Osteoblast (primary cell): ENCODE data around the gene SLC43A1. TPM values are rescaled to one million over a fixed set of nuclear protein-coding genes. Genes with fewer than 3 reads are reported as not detected.

ENCODE experiments used
- DNase-seq: peaks from one replicate; pipeline ENCODE4 v3.0.0; 2011; ENCODE audit warnings: low spot score, mixed read lengths; ENCODE audit not compliant: insufficient read length; ENCODE audit errors: missing footprints
- H2AFZ ChIP-seq: 2 replicates; pipeline ENCODE4 v1.6.0; 2011; ENCODE audit warnings: mild to moderate bottlenecking, low read length
- H3K27ac ChIP-seq: 2 replicates; pipeline ENCODE4 v1.5.1; 2011; ENCODE audit warnings: mild to moderate bottlenecking, low read depth, low read length, moderate library complexity
- H3K27me3 ChIP-seq: 2 replicates; pipeline ENCODE4 v1.6.0; 2012; ENCODE audit warnings: mild to moderate bottlenecking, control low read depth, inconsistent platforms, low read length, moderate library complexity; ENCODE audit not compliant: insufficient read depth
- H3K36me3 ChIP-seq: 2 replicates; pipeline ENCODE4 v1.5.1; 2011; ENCODE audit warnings: mild to moderate bottlenecking, low read length, control low read depth, moderate library complexity; ENCODE audit not compliant: insufficient read depth
- H3K4me1 ChIP-seq: 2 replicates; pipeline ENCODE4 v1.5.1; 2011; ENCODE audit warnings: mild to moderate bottlenecking, low read length, control low read depth, moderate library complexity; ENCODE audit not compliant: insufficient read depth
- H3K4me2 ChIP-seq: 2 replicates; pipeline ENCODE4 v1.6.0; 2011; ENCODE audit warnings: mild to moderate bottlenecking, low read length; ENCODE audit not compliant: insufficient read depth
- H3K4me3 ChIP-seq: fragments of 200-600 bp; sonication (generic); 3 replicates; pipeline ENCODE4 v1.5.1; 2012; ENCODE audit warnings: mild to moderate bottlenecking, low read length, inconsistent platforms; ENCODE audit not compliant: insufficient read depth
- H3K79me2 ChIP-seq: 2 replicates; pipeline ENCODE4 v1.6.0; 2012; ENCODE audit warnings: mild to moderate bottlenecking, low read length, control low read depth, inconsistent platforms; ENCODE audit not compliant: insufficient read depth
- H3K9me3 ChIP-seq: 2 replicates; pipeline ENCODE4 v1.5.1; 2011; ENCODE audit warnings: low read depth, low read length, control low read depth
- H4K20me1 ChIP-seq: 2 replicates; pipeline ENCODE4 v1.6.0; 2012; ENCODE audit warnings: mild to moderate bottlenecking, low read length, control low read depth; ENCODE audit not compliant: insufficient read depth
- total RNA-seq: library from RNA; depleted of rRNA; stranded (reverse); fragments of >200 nt; gene quantifications from 2 replicates; pipeline ENCODE4 v1.2.3, GENCODE V29; 2012
- TF ChIP-seq, protein P1 (sequence below): IDR thresholded peaks from 2 replicates; pipeline ENCODE4 v1.5.1; 2011; ENCODE audit warnings: mild to moderate bottlenecking, low read depth, low read length, moderate library complexity; ENCODE audit errors: extremely low read depth

Gene SLC43A1
- total RNA-seq, 1 donor, result 18.5 TPM

DNA sequence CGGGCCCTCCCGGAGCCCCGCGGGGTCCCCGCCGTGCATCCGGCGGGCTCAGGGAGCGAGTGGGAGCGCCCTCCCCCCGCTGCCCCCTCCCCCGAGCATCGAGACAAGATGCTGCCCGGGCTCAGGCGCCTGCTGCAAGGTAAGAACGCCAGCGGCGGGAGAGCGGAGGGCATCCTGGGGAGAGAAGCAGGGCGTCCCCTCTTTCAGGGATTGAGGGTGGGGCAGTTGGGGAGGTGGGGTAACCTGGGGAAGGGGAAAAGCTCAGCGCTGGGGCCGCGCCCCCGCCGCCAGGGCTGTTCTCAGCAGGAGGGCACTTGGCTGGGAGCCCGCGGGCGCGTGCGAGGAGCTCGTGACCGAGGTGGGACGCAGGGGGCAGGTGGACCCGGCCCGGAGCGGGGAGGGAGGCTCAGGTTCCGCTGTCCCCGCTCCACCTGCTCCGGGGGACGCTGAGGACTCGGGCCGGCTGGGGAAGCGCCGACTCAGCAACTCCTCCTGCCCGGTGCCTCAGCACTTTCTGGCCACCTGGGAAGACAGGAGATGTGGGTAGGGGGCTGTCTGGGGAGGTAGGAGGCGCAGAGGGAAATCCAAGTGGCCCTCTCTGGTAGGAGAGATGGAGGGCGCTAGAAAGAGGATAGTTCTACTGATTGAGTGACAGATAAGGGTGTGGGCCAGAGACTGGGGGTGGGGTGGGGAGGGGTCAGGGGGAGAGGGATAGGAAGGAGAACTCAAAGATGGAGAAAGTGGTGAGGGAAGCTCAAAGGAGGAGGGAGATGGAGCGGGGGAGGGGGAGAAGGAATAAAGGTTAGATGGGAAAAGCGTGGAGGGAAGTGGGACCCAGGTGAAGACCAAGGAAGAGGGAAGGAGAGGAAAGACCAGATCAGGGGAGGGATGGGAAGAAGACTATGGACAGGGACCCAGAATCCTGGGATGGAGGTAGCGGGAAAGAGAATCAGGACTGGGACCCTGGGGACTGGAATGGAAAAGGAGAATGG lies 54.4 kb downstream of the SLC43A1 start:
- Histone ChIP-seq H3K36me3 (no peaks in the 10 kb centered on the region), H3K27ac (no peak overlapping the region), H3K4me1 (peaks cover 8% of the 10 kb centered on the region), H2AFZ (no peak overlapping the region), H3K4me3 (no peak overlapping the region), H3K79me2 (no peaks in the 10 kb centered on the region), H4K20me1 (no peaks in the 10 kb centered on the region), H3K9me3 (no peaks in the 10 kb centered on the region), H3K27me3 (peaks cover 45% of the 10 kb centered on the region), H3K4me2 (no peak overlapping the region)
- DNase-seq, result peak; percentile 77
- TF ChIP-seq, protein P1, sequence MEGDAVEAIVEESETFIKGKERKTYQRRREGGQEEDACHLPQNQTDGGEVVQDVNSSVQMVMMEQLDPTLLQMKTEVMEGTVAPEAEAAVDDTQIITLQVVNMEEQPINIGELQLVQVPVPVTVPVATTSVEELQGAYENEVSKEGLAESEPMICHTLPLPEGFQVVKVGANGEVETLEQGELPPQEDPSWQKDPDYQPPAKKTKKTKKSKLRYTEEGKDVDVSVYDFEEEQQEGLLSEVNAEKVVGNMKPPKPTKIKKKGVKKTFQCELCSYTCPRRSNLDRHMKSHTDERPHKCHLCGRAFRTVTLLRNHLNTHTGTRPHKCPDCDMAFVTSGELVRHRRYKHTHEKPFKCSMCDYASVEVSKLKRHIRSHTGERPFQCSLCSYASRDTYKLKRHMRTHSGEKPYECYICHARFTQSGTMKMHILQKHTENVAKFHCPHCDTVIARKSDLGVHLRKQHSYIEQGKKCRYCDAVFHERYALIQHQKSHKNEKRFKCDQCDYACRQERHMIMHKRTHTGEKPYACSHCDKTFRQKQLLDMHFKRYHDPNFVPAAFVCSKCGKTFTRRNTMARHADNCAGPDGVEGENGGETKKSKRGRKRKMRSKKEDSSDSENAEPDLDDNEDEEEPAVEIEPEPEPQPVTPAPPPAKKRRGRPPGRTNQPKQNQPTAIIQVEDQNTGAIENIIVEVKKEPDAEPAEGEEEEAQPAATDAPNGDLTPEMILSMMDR, result no peak

DNA sequence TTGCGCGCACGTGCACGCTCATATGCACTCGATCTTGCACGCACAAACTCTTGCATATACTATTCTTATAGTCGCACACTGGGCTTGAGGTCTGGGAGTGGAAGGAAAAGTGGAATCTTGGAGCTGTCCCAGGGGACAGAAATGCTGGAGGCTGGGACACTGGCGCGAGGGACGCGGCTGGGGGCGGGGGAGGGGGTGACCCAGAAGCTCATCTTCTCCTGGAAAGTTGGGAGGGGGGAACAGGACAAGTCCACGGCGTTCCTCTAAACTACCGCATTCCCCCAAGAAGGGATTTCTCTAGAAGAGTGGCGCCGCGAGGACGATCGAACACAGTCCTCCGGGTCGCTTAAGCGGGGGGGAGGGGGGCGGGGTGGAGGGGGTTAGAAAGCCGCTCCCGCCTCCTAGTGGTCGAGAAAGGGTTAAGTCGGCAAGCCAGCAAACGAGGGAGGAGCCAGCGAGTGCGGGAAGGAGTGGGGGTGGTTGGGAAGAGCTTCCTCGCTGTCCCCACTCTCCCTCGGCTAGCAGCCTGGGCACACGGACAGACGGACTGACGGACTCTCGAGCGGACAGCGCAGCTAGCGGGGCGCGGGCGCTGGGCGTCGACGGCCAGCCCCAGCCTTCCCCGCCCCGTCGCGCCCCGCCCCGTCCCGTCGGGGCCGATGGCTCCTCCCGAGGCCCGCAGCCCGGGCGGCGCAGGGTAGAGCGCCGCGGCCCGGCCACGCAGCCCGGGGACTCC lies 55.3 kb downstream of the SLC43A1 start, which contains the start of gene RTN4RL2:
RTN4RL2 (plus strand) TSS at position 507 of the 736 bp plus-strand sequence. CDS start 338 bp downstream, outside the sequence.
- peak within 1 kb of the TSS; percentile 77 for H3K4me2 ChIP-seq

DNA sequence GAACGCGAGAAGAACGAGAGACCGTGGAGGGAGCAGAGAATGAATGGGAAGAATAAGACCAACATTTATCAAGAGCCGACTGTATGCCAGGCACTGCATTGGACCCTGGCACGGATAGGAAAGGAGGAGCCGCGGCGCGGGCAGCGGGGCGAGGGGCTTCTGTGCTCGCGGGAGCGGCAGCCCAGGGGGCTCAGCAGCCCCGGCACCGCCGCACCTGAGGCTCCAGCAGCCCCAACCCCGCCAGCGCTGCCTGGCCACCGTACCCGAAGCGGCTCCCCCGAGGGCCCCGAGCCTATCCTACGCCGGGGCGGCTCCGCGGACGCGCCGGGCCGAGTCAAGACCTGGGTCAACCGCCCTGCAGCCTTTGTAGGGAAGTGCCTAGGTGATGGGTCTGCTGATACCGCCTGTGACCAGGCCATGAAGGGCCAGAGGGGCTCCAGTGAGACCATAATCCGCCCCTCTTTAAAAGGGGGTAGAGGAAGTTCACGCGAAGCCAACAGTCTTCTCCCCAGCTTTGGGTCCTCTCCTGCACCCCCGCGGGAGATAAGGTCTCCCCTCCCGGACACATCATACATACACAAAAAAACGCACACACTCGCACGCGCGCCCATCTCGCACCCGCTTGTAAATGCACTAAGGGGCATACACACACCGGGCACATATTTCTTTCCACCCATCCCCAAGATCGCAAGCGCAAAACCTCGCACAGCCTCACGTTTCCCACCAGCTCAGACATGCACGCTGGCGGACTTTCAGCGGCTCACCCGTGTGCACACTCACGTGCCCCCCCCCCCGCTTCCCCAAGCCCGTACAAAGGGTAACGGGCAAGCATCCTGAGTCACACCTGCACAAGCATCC lies 56.1 kb downstream of the SLC43A1 start:
- Histone ChIP-seq H3K9me3 (no peaks in the 10 kb centered on the region), H4K20me1 (no peaks in the 10 kb centered on the region), H3K79me2 (no peaks in the 10 kb centered on the region), H3K27ac (no peak overlapping the region), H3K4me1 (peaks cover 8% of the 10 kb centered on the region), H3K4me2 (peak overlapping the region; percentile 77), H3K27me3 (peaks cover 45% of the 10 kb centered on the region), H3K36me3 (no peaks in the 10 kb centered on the region), H3K4me3 (peak overlapping the region; percentile 60), H2AFZ (peak overlapping the region; percentile 49)
- TF ChIP-seq, protein P1, result no peak
- DNase-seq, result peak; percentile 87

More for the DNA sequence above, 55.3 kb downstream of the SLC43A1 start, which contains the start of gene RTN4RL2:
- peak within 1 kb of the TSS; percentile 60 for H3K4me3 ChIP-seq
- TF ChIP-seq, protein P1, result no peak
- no peaks in the 10 kb centered on the region for H3K79me2 ChIP-seq
- peaks cover 45% of the 10 kb centered on the region for H3K27me3 ChIP-seq
- no peaks in the 10 kb centered on the region for H3K9me3 ChIP-seq
- DNase-seq, result peak; percentile 96
- no peaks in the 10 kb centered on the region for H3K36me3 ChIP-seq
- H3K4me1 ChIP-seq, result peaks cover 8% of the 10 kb centered on the region
- no peak within 1 kb of the TSS for H2AFZ ChIP-seq
- H3K27ac ChIP-seq, result no peak within 1 kb of the TSS
- no peaks in the 10 kb centered on the region for H4K20me1 ChIP-seq
